Neural cell (in vitro differentiated cells): ENCODE results near the gene RAB3GAP2. TPM values are rescaled to one million over a fixed set of nuclear protein-coding genes. Genes with fewer than 3 reads are reported as not detected.

Experiments
- H2AFZ ChIP-seq: fragments of 200-600, 300-800 bp; sonication (generic), shearing (Covaris generic); 2 replicates; pipeline ENCODE4 v1.6.0; 2014; ENCODE audit warnings: low read depth, mild to moderate bottlenecking, antibody characterized with exemption, low read length, moderate library complexity
- H3F3A ChIP-seq: fragments of 200-600 bp; shearing (Covaris generic); 2 replicates; pipeline ENCODE4 v1.6.1; 2016; ENCODE audit warnings: mild to moderate bottlenecking, moderate library complexity, mixed read lengths, antibody characterized with exemption, low read length; ENCODE audit not compliant: insufficient read depth, poor library complexity, severe bottlenecking
- H3K27ac ChIP-seq: fragments of 200-600, 300-800 bp; sonication (generic), shearing (Covaris generic); 2 replicates; pipeline ENCODE4 v1.5.1; 2014; ENCODE audit warnings: mild to moderate bottlenecking, low read length, moderate library complexity
- H3K27me3 ChIP-seq: fragments of 300-800, 200-600 bp; sonication (generic), shearing (Covaris generic); 2 replicates; pipeline ENCODE4 v1.6.0; 2014; ENCODE audit warnings: mild to moderate bottlenecking, low read depth, low read length, moderate library complexity; ENCODE audit not compliant: insufficient read depth
- H3K36me3 ChIP-seq: fragments of 300-800, 200-600 bp; sonication (generic), shearing (Covaris generic); 2 replicates; pipeline ENCODE4 v1.5.1; 2014; ENCODE audit warnings: mild to moderate bottlenecking, antibody characterized with exemption, low read length, moderate library complexity; ENCODE audit not compliant: insufficient read depth
- H3K4me2 ChIP-seq: fragments of 300-800, 200-600 bp; sonication (generic), shearing (Covaris generic); 2 replicates; pipeline ENCODE4 v1.6.0; 2014; ENCODE audit warnings: mild to moderate bottlenecking, low read length
- H3K4me3 ChIP-seq: fragments of 300-800, 200-600 bp; sonication (generic), shearing (Covaris generic); 2 replicates; pipeline ENCODE4 v1.5.1; 2014; ENCODE audit warnings: mild to moderate bottlenecking, low read length, moderate library complexity
- H3K79me2 ChIP-seq: fragments of 200-600 bp; shearing (Covaris generic); replicated peaks from 2 replicates; pipeline ENCODE4 v1.6.0; 2014; ENCODE audit warnings: mild to moderate bottlenecking, low read length, moderate library complexity; ENCODE audit not compliant: insufficient read depth
- H3K9ac ChIP-seq: fragments of 300-800, 200-600 bp; sonication (generic), shearing (Covaris generic); 2 replicates; pipeline ENCODE4 v1.6.1; 2016; ENCODE audit warnings: mild to moderate bottlenecking, low read length, mixed read lengths
- H3K9me2 ChIP-seq: fragments of 200-600 bp; shearing (Covaris generic); 2 replicates; pipeline ENCODE4 v1.6.1; 2016; ENCODE audit warnings: mild to moderate bottlenecking, low read length, mixed read lengths; ENCODE audit not compliant: insufficient read depth
- H3K9me3 ChIP-seq: fragments of 200-600, 300-800 bp; sonication (generic), shearing (Covaris generic); 2 replicates; pipeline ENCODE4 v1.6.1; 2016; ENCODE audit warnings: mild to moderate bottlenecking, mixed run types, low read length, moderate library complexity, mixed read lengths
- H4K20me1 ChIP-seq: fragments of 200-600 bp; shearing (Covaris generic); 2 replicates; pipeline ENCODE4 v1.6.1; 2016; ENCODE audit warnings: mild to moderate bottlenecking, mixed run types; ENCODE audit not compliant: insufficient read depth
- EP300 ChIP-seq: fragments of 450-650 bp; conservative IDR thresholded peaks from 2 replicates; pipeline ENCODE4 v1.6.1; 2014; ENCODE audit warnings: antibody characterized with exemption, mild to moderate bottlenecking, moderate library complexity; ENCODE audit not compliant: poor library complexity, severe bottlenecking
- EZH2 ChIP-seq: fragments of 200-600, 300-800 bp; shearing (Covaris generic), sonication (generic); IDR thresholded peaks from 2 replicates; pipeline ENCODE4 v1.6.1; 2014; ENCODE audit warnings: antibody characterized with exemption, low read length, borderline replicate concordance, mild to moderate bottlenecking; ENCODE audit not compliant: insufficient read depth, poor library complexity, severe bottlenecking
- MXI1 ChIP-seq: fragments of 450-650 bp; conservative IDR thresholded peaks from 2 replicates; pipeline ENCODE4 v1.6.1; 2014; ENCODE audit warnings: antibody characterized with exemption, mild to moderate bottlenecking; ENCODE audit not compliant: poor library complexity, severe bottlenecking
- POLR2AphosphoS5 ChIP-seq: IDR thresholded peaks from 2 replicates; pipeline ENCODE4 v1.6.1; 2012
- RAD21 ChIP-seq: fragments of 450-650 bp; conservative IDR thresholded peaks from 2 replicates; pipeline ENCODE4 v1.6.1; 2014; ENCODE audit warnings: antibody characterized with exemption, mild to moderate bottlenecking, moderate library complexity
- SMC3 ChIP-seq: fragments of 450-650 bp; conservative IDR thresholded peaks from 2 replicates; pipeline ENCODE4 v1.6.1; 2014; ENCODE audit warnings: antibody characterized with exemption, mild to moderate bottlenecking, moderate library complexity; ENCODE audit not compliant: poor library complexity
- TAF1 ChIP-seq: IDR thresholded peaks from 2 replicates; pipeline ENCODE4 v1.6.1; 2012; ENCODE audit warnings: low read depth
- polyA plus RNA-seq: library from polyadenylated mRNA; depleted of rRNA; stranded (reverse); fragments of >200 nt; gene quantifications from 2 replicates; pipeline ENCODE4 v1.2.3, GENCODE V29; 2014
- TF ChIP-seq, protein P1 (sequence below): fragments of 450-650 bp; IDR thresholded peaks from 2 replicates; pipeline ENCODE4 v1.5.1; 2014; ENCODE audit warnings: antibody characterized with exemption, mild to moderate bottlenecking, moderate library complexity; ENCODE audit not compliant: poor library complexity, severe bottlenecking
- TF ChIP-seq, protein P2 (sequence below): IDR thresholded peaks from 2 replicates; pipeline ENCODE4 v1.6.1; 2012; ENCODE audit warnings: borderline replicate concordance

RAB3GAP2 gene
- polyA plus RNA-seq, 1 donor from 2014 or later, result 39.9 TPM

DNA sequence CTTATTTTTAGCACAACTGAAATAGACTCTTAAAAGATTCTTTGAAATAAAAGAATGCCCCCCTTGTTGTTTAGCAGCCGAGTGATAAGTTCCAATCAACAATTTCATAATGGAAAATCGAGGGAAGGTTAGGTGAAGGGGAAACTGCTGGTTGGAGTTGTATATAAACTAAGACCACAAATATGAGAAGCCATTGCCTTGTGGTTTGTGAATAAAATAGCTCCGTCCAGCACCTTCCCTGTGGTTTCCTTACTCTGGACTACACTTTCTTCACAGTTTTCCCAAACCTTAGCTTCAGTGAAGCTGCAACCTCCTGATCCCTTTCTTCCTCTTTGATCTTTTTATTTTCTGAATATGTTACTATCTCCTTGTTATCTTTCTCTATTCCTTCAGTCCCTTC, 6.7 kb upstream of the RAB3GAP2 start:
- Histone ChIP-seq H3K27me3 (no peaks in the 10 kb centered on the region), H3K9me3 (no peaks in the 10 kb centered on the region), H4K20me1 (no peaks in the 10 kb centered on the region), H3K79me2 (no peaks in the 10 kb centered on the region), H3K9me2 (no peaks in the 10 kb centered on the region), H3K9ac (no peak overlapping the region), H3K4me3 (no peak overlapping the region), H2AFZ (no peak overlapping the region), H3K27ac (no peak overlapping the region), H3K36me3 (no peaks in the 10 kb centered on the region), H3F3A (no peaks in the 10 kb centered on the region), H3K4me2 (no peak overlapping the region)
- TF ChIP-seq TAF1 (no peak), EP300 (no peak), MXI1 (no peak), POLR2AphosphoS5 (no peak), RAD21 (no peak), SMC3 (no peak), EZH2 (no peak)
- TF ChIP-seq, protein P1, sequence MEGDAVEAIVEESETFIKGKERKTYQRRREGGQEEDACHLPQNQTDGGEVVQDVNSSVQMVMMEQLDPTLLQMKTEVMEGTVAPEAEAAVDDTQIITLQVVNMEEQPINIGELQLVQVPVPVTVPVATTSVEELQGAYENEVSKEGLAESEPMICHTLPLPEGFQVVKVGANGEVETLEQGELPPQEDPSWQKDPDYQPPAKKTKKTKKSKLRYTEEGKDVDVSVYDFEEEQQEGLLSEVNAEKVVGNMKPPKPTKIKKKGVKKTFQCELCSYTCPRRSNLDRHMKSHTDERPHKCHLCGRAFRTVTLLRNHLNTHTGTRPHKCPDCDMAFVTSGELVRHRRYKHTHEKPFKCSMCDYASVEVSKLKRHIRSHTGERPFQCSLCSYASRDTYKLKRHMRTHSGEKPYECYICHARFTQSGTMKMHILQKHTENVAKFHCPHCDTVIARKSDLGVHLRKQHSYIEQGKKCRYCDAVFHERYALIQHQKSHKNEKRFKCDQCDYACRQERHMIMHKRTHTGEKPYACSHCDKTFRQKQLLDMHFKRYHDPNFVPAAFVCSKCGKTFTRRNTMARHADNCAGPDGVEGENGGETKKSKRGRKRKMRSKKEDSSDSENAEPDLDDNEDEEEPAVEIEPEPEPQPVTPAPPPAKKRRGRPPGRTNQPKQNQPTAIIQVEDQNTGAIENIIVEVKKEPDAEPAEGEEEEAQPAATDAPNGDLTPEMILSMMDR, result no peak
- TF ChIP-seq, protein P2, sequence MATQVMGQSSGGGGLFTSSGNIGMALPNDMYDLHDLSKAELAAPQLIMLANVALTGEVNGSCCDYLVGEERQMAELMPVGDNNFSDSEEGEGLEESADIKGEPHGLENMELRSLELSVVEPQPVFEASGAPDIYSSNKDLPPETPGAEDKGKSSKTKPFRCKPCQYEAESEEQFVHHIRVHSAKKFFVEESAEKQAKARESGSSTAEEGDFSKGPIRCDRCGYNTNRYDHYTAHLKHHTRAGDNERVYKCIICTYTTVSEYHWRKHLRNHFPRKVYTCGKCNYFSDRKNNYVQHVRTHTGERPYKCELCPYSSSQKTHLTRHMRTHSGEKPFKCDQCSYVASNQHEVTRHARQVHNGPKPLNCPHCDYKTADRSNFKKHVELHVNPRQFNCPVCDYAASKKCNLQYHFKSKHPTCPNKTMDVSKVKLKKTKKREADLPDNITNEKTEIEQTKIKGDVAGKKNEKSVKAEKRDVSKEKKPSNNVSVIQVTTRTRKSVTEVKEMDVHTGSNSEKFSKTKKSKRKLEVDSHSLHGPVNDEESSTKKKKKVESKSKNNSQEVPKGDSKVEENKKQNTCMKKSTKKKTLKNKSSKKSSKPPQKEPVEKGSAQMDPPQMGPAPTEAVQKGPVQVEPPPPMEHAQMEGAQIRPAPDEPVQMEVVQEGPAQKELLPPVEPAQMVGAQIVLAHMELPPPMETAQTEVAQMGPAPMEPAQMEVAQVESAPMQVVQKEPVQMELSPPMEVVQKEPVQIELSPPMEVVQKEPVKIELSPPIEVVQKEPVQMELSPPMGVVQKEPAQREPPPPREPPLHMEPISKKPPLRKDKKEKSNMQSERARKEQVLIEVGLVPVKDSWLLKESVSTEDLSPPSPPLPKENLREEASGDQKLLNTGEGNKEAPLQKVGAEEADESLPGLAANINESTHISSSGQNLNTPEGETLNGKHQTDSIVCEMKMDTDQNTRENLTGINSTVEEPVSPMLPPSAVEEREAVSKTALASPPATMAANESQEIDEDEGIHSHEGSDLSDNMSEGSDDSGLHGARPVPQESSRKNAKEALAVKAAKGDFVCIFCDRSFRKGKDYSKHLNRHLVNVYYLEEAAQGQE, result no peak

DNA sequence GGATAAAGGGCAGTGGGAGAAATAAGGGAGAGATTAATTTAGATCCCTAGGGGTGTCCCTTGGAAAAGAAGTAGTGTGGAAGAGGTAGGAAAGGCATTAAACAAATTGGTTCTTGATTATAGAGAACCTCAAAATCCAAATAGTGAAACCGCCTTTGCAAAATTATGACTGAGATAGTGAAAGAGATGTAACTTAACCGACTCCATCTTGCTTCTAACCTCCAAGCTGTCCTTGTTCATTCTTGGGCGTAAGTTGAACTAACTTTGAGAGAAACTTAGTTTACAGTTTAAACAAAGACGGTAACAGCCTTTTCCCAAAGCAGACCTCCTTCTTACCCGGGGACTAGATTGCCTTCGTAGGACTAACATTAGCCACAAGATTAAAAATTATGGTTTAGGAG, 3.2 kb upstream of the RAB3GAP2 start:
- H3K27ac ChIP-seq, result no peak overlapping the region
- H3K9me2 ChIP-seq, result no peaks in the 10 kb centered on the region
- TF ChIP-seq MXI1 (no peak), EP300 (no peak), TAF1 (no peak), SMC3 (no peak), POLR2AphosphoS5 (no peak), EZH2 (no peak), RAD21 (no peak)
- TF ChIP-seq, protein P2, result no peak
- TF ChIP-seq, protein P1, result no peak

More for the DNA sequence above, 3.2 kb upstream of the RAB3GAP2 start:
- H3K9ac ChIP-seq, result no peak overlapping the region
- no peaks in the 10 kb centered on the region for H3F3A ChIP-seq
- H3K9me3 ChIP-seq, result no peaks in the 10 kb centered on the region
- H3K27me3 ChIP-seq, result no peaks in the 10 kb centered on the region
- H2AFZ ChIP-seq, result no peak overlapping the region
- no peaks in the 10 kb centered on the region for H3K36me3 ChIP-seq
- H3K4me2 ChIP-seq, result no peak overlapping the region
- peaks cover 16% of the 10 kb centered on the region for H3K79me2 ChIP-seq
- H4K20me1 ChIP-seq, result no peaks in the 10 kb centered on the region
- H3K4me3 ChIP-seq, result no peak overlapping the region
